RPMI8226 (cell line): ENCODE data around the gene TTR.

Source experiments
- DNase-seq: peaks from one replicate; pipeline ENCODE4 v3.0.0-alpha.2; 2015

The TTR gene

DNA sequence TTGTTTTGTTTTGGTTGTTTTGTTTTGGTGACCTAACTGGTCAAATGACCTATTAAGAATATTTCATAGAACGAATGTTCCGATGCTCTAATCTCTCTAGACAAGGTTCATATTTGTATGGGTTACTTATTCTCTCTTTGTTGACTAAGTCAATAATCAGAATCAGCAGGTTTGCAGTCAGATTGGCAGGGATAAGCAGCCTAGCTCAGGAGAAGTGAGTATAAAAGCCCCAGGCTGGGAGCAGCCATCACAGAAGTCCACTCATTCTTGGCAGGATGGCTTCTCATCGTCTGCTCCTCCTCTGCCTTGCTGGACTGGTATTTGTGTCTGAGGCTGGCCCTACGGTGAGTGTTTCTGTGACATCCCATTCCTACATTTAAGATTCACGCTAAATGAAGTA is at the start of gene TTR:
TSS of gene TTR (plus strand) at position 250 of the 400 bp plus-strand sequence. CDS start at position 276, 26 bp downstream.
- DNase-seq, result no peak

DNA sequence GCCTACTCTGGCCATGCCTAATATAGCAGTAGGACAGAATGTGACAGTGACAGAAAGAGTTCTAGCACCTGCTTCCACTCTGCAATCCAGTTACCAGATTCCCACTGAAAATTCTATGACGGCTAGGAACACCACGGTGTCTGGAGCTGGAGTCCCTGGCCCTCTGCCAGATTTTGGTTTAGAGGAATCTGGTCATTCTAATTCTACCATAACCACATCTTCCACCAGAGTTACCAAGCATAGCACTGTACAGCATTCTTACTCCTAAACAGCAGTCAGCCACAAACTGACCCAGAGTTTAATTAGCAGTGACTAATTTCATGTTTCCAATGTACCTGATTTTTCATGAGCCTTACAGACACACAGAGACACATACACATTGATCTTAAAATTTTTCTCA is 45.2 kb upstream of the TTR start:
- DNase-seq, result no peak

DNA sequence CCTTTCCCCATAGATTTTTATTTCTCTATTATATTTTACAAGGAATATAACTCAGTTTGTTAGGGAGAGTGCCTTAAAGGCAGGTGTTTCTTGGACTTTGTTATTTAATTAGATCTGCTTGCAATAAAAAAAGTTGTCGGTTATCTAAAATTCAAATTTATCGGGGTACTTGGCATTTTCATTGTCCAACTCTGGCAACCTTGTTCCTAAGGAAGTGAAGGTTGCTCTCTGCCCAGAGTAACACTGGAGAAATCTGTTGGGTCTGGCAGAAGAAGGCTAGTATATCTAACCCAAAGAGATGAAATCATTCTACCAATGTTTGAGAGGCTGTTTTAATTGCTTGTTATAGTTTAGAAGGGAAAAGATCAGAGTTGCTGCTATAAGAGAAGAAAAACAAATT is 42.8 kb upstream of the TTR start:
- DNase-seq, result no peak

DNA sequence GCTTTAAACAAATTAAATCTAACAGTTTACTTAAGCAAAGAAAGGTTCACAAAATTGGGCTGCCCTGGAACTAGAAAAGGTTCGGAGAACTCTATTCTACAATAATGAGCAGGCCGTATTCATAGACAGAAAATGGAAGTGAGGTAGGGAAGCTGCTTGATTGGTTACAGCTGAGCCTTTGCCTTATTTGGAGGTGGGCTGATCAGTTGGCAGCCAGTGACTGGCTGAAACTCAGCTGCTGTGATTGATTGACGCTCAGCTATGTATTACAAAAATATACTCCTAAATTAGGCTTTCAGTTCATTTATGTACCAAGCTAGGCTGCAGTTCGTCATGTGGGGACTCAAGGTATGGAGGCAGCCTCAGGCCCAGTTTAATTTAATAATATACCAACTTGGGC is 42.3 kb upstream of the TTR start:
- no peak for DNase-seq

DNA sequence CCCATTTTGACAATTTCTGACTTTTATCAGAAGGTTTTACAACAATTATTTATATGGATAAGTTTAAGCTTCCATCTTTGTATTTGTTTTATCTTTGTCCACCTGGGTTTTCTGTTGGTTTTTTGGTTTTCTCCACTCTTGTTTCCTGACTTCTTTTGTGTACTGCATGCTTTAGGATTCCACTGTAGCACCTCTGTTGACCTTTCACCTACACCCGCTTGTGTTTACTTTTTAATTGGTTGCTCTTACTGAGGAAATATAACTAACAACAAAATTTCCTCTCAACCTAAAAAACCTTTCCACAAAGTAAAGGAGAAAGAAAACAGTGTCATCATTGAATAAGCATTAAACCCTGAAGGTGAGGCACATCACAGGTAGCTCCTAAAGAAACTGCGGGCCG is 39.8 kb upstream of the TTR start:
- DNase-seq, result no peak

DNA sequence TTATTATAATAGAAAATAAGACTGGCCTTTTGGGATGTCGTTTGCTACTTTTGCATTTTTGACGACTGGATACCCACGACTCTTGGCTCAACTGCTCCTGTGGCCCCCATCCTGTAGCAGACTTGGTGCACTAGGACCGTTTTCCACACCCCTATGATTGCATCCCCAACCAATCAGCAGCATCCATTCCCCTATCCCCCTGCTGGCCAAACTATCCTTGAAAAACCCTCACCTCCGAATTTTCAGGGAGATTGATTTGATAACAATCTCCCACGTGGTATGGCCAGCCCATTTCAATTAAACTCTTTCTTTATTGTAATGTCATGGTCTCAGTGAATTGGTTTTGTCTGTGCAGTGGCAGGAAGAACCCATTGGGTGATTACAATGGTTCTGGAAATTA is 37.9 kb upstream of the TTR start:
- DNase-seq, result no peak

DNA sequence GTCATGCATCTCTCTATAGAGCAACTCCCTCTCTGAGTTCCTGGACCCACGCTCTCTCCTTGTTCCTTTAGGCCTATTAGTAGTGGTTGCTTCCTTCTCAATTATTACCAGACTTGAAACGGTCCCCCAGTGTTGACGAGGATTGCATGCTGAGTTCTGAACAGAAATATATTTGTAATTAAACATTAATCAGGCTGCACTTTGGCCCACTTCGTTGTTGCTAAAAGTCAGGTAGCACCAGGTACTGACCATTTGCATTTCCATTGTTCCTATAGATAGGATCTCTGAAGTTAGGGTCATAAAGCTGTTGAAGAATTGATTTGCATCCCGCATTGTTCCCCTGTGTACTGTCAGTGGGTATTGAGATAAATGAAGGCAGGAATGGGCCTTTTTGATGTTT is 36.9 kb upstream of the TTR start:
- DNase-seq, result no peak

DNA sequence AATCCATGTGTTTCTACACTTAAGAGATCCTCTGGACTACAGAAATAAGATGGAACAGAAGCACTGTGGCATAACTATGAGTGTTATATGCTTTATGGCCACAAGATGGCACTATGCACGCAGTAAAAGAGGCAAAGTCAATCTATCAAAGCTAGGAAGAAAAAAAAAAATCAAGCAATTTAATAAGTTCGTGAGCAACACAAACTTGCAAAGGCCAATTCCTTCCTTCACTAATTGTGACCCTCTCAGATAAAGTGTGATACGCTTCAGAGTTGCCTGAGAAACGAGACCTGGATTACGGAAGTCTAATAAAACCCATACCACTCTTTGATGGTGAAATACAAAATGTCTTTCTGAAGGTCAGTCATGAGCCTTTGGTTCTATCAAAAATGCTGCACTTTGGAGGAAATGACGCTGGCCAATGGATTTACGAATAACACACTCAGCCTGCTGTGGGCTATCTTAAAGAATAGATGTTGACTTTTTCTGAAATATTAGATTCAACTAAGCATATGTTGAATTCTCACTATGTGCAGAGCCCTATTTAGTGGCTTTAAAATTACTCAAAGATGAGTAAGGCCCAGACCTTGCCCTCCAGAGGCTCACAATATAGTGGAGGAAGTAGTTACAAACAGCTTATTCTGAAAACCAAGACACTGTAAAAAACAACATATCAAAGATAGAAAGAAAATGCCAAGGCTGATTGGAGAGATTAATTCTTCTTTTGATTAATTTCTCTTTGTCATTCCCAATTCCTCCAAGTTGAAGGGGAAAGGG is 35.5 kb upstream of the TTR start:
- DNase-seq, result peak; percentile 72

DNA sequence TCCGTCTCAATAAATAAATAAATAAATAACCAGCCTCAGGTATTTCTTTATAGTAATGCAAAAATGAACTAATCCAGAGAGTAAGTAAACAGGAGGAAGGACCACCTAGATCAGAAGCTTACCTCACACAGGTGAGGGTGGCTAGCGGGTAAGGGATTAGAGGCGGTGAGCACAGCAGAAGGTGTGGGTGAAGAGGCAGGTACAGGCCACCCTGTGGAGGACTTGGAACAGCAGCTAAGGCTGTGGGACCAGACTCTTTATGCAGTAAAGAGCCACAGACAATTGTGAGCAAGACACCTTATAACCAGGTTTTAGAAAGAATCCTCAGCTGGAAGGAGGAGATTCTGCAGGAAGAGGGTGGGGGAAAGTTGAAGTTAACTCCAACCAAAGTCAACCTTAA is 34.2 kb upstream of the TTR start:
- no peak for DNase-seq

DNA sequence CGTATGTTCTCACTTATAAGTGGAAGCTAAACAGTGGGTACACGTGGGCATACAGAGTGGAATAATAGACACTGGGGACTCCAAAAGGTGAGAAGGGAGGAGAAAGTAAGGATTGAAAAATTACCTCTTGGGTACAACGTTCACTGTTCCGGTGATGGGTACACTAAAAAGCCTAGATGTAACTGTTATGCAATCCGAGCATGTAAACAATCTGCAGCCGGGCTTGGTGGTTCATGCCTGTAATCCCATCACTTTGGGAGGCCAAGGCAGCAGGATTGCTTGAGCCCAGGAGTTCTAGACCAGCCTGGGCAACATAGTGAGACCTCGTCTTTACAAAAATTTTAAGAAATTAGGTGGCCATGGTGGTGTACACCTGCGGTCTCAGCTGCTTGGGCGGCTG is 33.1 kb upstream of the TTR start:
- DNase-seq, result no peak

DNA sequence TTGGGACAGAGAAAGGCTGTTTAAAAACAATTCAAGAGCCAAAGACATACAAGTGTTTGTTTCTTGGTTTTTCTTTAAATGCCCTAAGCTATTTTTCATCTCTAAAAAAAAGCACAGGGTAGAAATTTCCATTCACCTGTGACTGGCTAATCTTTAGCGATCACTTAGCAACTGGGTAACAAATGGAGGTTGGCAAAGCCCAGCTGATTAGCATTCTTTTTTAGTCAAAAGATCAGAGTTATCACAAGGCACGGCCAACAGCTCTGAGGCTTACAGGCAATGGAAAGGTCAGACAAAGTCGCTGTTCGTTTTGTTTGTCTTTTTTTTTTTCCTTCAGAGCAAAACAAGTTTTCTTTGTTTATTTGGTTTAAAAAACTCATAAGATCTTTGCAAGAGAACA is 29.0 kb upstream of the TTR start:
- no peak for DNase-seq

DNA sequence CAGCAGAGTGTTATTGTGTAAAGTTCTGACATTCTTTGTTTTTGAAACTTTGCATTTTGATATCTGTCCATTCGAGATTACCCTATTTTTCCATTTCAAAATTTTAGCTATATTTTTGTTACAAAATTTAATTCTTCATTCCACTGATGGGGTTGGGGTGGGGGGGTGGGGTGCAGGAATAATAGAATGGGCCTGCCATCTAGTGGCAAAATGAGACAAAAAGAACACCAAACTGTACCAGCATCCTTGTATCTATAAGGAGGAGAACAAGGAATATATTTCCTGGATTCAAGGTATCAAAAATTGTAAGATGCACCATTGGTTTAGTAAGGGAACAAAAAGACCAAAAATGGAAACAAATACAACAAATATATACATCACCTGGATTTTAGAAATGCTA is 27.9 kb upstream of the TTR start:
- DNase-seq, result no peak

DNA sequence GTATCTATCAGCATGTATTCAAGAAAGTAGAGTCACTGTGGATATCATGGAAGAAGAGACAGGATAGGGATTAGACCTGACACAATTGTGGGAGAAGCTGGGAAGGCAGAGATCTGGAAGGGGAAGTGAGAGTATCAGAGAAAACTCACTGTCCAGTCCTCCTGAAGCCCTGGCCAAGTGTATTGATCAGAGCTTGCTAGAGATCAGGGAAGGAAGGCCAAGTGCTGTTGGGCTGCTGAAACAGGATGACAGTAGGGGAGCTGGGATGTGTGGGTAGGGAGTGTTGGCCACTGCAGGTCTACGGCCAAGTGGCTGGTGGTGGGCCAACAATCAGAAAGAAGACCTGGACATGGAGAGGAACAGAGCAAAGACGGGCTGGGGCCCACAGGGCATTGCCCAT is 26.3 kb upstream of the TTR start:
- DNase-seq, result no peak

DNA sequence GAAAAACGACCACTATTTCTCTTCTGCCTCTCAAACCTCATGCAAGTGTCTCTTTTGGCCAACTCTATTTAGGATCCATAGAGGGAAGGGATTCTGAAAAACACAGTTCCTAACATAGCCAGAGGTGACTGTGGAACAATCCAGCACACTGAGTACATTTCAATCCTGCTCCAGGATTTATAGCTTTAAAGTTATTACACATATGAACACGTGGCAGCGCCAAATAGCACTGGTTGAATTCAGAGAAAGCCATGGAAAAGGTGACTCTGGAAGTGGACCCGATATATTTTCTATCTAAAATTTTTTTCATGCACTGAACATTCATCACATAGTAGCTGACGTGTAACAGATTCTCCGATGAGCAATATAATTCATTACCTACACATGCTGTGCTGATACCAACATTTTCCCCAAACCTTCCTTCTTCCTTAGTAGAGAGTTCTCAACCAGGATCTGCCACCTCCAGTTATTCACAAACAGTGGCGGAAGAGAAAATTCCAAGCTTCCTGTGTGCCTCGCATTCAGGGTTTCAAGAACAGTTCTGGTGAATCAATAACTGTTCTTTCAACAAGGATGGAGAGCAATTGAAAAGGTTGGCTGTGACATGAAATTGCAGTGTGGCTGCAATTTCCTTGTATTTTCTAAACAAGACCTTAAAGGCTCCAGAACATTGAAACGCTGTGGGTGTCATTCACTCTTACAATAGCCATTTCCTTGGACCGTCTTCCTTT is 25.7 kb upstream of the TTR start:
- no peak for DNase-seq

DNA sequence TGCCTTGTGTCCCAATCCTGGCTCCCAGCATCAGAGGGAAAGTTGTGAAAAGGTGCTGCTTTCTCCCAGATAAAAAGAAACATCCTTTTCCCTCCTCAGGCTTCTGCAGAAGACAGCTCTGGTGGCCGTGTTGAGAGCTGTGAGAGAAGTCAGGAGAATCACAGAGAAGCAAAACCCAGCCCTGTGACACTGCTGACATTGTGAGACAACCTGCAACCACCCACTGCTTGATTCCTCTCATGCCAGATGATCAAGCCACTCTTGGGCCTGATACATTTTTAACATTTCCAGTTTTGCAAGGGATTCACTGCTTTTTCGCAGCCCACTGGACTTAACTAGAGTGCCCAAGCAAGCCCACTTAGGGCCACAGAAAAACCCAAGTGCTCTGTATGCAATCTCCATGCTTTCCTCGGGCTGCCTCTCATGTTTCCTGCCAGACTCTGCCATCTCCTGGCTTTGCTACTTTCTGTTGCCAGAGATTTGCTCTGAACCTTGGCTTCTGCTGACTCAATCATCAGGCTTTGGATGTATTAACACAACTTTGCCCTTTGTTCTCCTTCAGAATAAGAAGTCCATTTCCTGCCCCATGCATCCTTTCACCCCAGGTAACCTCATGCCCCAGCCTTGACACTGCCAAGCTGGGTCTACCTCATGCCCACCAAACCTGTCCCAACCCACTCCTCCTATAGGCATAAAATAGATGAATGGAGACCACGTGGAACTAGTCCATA is 24.9 kb upstream of the TTR start:
- no peak for DNase-seq

DNA sequence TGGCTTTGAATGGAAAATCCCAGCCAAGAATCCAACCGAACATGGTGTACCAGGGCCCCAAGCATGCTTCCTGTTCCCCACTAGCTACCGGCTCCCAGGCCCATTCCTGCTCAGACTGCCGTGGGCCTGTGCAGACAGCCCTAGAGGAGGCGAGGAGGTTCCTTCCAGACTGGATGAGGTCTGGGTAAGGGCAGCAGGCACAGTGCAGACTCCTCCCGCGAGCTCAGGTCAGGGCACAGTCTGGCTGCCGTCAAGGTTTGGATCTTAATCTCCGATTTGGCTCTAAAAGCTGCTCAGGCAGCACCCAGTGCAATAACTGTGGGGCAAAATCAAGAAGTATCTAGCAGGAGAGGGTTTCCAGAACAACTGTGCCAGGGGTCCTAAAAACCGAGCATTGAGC is 19.3 kb upstream of the TTR start:
- no peak for DNase-seq

DNA sequence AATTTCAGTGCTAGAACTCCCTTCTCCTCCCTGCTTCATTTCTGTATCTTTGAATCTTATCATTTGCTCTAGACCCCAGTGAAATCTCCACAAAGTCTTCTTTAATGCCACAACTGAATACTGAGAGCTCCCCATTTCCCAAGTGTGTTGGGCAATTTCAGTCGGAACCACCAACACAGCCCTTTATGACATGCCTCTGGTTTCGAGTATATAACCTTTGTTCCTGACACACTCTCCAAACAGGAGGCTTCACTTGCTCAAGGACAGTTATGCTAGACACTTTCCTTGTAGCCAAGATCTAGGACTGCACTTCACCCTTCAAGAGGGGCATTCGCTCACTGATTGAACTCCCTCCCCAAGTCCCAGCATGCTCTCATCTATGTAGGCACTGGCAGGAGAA is 18.6 kb upstream of the TTR start:
- no peak for DNase-seq

DNA sequence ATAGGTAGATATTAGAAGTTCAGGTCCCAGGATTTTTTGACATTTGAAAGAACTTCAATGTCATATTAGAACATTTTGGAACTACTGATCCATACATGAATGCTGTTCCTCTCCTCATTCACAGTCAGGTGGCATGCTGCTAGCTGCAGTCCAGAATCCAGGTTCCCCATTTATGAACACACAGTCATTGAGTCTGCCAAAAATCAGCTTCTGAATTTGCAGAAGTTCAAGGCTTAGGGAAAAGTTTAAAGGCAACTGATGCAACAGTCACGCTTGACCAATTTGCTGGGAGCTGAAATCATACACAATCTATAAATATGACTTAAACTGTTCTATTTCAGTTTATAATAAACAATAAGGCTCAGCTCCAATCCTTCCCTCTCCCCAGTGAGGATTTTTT is 17.3 kb upstream of the TTR start:
- DNase-seq, result no peak

DNA sequence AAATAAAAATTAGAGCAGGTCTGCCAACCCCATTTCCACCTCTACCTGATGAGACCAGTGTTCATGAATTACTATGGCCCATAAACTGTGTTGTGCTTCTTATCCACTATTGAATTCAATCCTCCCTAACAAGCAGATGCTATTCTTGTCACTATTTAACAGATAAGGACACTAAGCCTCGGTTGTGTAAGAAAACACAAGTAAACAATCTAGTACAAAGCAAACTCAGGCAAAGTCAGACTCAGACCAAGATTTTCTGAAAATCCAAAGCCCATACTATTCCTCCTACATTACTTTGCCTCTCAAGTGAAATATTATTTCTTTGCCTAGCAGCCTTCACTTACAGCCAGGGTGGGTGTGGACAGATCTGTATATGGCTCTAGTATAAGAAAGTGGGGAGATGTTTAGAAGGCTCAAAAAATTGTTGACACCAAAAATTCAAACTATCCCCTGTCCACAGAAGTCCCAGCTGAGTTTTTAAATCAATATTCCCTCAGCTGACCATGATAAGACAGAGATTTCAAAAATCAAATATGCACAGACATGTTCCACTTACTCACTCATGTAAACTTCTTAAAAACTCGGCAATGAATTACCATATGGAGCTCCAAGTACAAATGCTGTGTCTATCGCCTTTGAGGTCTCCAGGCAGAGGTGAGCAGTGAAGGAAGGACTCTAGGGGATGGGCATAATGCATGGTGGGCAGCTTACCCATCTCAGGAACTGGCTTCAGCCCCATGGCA is 16.0 kb upstream of the TTR start:
- DNase-seq, result no peak

DNA sequence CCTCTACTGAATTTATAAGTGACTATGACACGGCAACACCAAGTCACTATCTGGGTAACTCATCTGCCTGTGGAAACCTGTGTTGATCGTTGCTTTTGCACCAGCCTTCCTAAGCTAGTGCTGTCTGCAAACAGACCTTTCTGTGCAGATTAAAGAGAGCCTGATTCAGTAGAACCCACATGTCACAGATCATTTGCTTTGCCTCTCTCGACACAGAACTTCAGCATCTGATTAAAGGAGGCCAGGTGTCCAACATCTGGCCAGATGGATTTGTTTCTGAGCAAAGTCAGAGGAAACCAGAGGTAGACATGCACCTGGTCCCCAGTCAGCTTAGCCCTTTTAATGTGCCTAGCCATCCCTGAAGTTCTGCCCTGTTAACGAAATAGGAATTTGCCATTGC is 15.0 kb upstream of the TTR start:
- DNase-seq, result no peak

DNA sequence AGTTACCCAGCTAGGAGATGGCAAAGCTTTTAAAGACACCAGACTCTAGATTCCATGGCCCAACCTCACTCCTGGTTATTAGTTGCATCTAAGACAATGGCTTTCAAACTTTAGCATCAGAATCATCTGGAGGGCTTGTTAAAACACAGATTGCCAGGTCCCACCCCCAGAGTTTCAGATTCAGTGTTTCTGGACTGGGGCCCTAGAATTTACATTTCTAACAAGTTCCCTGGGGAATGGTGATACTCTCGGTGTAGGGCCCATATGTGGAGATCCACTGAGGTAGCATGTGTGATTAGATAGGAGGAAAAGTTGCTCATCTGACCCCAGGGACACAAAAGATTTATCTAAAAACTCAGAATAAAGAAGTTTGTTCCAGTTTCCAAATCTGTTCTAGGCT is 14.5 kb upstream of the TTR start:
- no peak for DNase-seq

DNA sequence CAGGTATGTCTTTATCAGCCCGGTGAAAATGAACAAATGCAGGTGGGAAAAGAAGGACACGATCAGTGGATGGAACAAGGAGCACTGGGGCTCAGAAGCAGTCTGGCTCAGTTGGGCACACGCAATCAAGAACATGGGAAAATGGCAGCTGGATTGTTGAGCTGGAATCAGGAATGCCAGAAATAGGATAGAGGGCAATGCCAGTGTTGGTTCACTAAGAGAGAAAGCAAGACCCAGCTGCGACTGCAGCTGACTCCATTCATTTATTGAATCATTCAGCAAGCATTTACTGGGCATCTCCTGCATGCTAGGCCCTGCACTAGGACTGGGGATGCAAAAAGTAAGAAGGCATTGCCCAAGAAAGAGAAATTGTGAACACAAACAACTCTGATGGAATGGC is 13.6 kb upstream of the TTR start:
- DNase-seq, result no peak

DNA sequence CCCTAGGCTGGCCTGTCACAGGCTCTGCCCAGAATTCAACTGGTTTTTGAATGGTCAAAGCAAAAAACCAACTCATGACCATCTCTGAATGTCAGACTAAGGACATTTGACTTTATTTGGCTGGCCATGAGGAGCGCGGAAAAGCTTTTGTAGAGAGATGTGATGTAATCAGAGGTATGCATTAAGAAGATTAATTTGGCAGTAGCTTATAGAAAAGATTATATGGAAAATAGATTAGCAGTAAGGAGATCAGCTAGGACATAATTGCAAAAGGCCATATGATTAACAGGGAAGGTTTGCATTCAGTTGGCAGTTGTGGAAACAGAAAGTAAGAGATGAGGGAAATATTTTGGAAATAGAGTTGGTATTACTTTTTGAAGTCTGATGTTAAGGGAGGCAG is 12.3 kb upstream of the TTR start:
- no peak for DNase-seq
